Mesenteric fat pad (tissue), 1 donor: ENCODE measurements around the gene DSCAM. TPM values are rescaled to one million over a fixed set of nuclear protein-coding genes. Genes with fewer than 3 reads are reported as not detected.

Source experiments
- DNase-seq: peaks from one replicate; pipeline ENCODE4 v3.0.0-alpha.2; 2020; ENCODE audit warnings: low spot score
- total RNA-seq: library from RNA; stranded (reverse); fragmentation: NEBNext Ultra II Directional; extraction: Animal tissue kit (Norgen Biotek cat#: 25700); gene quantifications from one replicate; pipeline ENCODE4 v1.2.1, GENCODE V29; 2021
- donor health status: DM: yes; HTN: yes; CAD: no.

The DSCAM gene
- total RNA-seq, 1 donor from 2014 or later: not detected

GRCh38 chr21:40021558-40022351 is 825.2 kb downstream of the DSCAM start:
- no peak for DNase-seq

GRCh38 chr21:40020651-40021050 is 826.3 kb downstream of the DSCAM start:
- no peak for DNase-seq

DNA sequence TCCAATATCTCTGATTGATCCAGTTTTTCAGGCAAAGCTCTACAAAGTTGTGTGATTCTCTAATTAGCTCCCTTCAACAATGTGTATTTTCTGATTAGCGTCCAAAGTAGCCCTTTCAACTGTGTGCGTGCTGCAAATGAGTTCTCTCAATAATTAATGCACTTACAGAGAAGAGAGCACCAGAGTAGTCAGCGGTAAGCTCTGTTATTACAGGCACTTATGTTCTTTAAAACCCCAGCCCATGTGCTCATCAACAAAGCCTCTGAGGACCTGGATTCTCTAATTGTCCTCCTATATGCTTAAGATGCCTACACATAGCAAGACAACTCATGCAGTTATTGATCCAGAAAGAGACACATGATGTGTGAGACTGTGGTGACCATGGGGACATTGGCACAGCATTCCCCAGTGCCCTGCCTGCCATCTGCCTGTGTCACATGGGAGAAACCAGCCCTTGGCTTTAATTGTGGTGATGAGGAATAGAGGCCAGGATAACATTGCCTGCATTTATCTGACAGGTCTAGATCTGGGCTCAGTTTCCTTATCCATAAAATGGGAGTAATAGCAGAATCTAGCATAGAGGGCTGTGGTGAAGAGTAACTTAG is 828.0 kb downstream of the DSCAM start:
- no peak for DNase-seq

DNA sequence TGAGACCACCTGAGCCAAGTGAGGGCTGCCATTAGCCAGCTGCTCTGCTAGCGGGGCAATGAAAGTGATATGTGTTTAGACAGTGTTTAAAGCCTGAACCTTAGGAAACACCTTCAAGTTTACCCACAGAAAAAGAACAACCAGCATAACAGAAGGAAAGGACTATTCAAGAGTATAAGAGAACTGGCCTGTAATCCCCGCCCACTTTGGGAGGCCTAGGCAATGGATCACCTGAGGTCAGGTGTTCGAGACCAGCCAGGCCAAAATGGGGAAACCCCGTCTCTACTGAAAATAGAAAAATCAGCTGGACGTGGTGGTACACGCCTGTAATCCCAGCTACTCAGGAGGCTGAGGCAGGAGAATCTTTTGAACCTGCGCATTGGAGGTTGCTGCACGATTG is 830.3 kb downstream of the DSCAM start:
- DNase-seq: no peak

GRCh38 chr21:40016234-40016633 is 830.7 kb downstream of the DSCAM start:
- no peak for DNase-seq

DNA sequence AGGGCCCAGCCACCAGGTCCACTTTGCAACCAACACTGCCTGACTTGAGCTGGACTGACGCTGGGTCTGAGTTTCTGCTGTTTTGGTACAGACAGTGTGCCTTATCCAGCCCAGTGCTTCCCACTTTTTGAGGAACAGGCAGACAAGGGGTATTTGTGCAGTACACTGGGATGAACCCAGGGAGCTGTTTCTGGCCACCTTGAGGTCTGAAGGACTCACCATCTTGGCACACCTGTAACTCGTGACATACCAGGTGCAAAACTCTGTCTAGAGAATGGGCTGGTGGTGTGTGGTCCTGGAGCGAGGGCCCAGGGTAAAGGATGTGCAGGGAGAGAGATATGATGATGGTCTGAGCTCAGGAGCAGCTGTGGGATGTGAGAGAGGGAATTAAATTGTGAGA is 831.1 kb downstream of the DSCAM start:
- no peak for DNase-seq

GRCh38 chr21:40014394-40014793 is 832.6 kb downstream of the DSCAM start:
- no peak for DNase-seq

- no peak for DNase-seq
Measured at GRCh38 chr21:40013001-40013735, 833.8 kb downstream of the DSCAM start.

DNA sequence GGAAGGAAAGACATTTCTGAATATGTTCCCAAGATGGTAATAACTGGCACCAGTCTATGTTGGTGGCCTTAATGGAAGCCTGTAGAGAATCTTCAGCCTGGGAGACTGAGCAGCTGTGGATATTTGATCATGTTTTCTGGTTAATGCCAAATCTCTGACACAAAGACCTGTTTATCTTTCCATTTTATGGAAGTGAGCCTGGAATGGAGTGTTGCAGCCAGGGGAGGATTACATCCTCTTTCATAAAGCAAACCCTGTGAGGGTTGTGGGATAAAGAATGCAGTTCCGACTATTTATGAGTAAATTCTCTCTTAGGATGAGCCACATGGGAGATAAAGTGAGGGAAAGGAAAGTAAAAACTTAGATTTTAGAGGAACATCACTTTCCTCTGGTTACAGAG is 835.6 kb downstream of the DSCAM start:
- no peak for DNase-seq

DNA sequence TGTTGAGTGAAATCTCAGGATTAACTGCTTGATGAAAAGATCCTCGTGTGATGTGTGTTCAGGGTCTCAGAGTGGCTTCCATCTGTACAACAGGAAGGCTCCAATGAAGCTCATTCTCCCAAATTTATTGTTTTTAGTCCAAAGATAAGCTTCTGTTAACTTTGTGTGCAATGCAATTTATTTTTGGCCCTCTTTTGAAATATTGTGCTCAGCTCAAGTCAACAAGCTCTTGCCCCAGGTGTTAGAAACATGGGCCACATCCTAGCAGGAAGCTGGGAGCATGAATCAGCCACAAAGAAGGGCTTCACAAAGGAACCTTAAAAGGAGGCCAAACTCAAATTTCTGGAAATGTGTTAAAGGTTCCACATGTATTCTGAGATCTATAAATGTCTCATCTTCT is 844.0 kb downstream of the DSCAM start:
- DNase-seq: no peak

GRCh38 chr21:39984286-39984991 is 862.5 kb downstream of the DSCAM start:
- no peak for DNase-seq

DNA sequence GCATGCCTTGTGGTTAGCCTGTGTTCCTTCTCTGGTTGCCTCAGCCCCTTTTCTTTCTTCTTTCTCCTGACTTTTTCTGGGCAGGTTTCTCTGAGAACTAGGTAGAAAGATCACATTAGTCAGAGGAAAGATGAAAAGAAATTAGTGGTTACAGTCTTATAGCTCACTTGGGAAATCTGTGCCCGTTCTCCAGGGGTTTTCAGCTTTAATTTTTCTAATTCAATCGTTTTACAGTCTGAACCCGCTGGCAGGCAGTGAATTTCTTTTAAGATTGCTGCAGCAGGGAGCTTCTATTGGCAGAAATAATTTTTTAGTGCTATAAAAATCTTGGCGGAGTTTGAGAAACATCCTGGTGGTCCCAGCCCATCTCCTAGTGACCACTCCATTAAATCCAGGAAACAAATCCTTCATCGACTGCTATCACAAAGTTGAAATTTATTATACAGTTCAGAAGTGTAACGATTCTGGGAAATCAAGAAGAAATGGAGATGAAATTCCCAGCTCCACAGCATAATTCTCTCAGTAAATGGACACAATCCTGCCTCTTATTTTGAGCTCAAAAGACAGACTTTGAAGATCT is 866.6 kb downstream of the DSCAM start:
- no peak for DNase-seq

GRCh38 chr21:39979321-39979720 is 867.6 kb downstream of the DSCAM start:
- no peak for DNase-seq

DNA sequence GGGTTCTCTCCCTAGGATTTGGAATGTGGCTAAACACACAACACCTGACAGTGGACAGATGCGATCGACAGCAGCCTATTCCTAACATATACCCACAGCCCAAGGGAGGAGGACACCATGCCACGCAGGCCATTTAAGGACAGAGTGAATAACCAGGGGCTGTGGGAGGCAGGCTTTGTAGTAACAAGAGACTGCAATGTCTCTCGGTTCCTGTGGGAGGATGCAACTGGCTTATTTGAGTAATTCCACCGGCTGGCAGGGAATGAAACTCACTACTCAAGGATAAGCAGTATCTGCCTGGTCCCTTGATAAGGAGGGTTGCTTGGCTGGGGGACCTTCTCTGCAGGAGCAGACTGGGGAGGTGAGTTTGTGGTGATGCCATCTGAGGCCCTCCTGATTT is 870.2 kb downstream of the DSCAM start:
- no peak for DNase-seq

DNA sequence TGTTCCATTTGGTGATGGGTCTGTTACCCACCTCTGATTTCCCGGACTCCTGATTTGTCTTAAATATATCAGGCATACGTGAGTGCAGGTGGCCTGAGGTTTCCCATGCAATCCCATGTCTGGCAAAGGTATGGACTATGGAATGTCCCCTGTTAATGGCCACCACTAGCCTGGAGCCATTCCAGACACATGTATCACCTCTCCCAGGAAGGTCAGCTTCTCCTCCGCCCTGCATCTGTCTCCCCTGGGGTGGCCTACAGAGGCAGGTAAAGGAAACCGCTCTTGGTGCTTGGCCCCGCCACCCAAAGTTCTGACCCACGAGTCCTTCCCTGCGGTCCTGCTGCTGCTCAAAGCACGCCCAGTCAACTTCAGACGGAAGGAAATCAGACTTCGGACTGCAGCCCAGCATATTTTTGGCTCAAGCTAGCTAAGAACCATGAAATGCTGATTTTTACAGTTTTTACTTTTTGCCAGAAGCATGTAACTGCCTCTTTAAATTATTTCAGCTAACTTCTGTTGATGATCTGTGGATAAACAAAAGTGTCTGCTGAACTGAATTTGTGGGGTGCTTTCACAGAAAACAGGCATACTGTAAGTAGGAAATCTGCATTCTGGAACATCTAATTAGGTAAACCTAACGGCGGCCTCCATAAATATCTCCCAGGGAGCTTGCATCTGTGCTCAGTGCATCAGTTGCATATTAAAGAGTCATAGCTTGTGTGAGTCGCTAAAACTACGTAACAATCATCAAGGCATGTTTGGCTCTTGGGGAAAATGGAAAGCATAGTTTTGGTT is 873.8 kb downstream of the DSCAM start:
- no peak for DNase-seq

- no peak for DNase-seq
Measured at GRCh38 chr21:39972471-39972870, 874.5 kb downstream of the DSCAM start.

DNA sequence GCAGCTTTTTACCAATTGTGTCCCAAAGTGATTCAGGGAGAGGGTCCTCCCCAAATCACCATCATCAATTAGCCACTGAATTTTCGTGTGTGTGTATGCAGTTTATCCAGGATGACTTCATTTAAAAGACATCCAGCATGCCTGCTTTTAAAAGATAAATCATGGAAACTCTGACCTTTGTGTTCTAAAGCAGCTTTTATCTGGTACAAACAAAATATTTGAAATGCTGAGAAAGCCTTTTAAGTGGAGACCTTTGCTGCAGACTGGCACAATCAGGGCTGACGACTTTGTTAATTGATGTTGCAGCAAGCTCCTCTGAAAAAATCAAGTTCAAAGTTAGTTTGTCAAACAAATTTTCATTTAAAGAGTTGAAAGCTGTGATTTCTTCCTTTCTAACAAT is 875.0 kb downstream of the DSCAM start:
- no peak for DNase-seq

- DNase-seq: no peak
Measured at GRCh38 chr21:39969691-39970364, 877.1 kb downstream of the DSCAM start.

- no peak for DNase-seq
Measured at GRCh38 chr21:39968010-39968409, 878.9 kb downstream of the DSCAM start.

DNA sequence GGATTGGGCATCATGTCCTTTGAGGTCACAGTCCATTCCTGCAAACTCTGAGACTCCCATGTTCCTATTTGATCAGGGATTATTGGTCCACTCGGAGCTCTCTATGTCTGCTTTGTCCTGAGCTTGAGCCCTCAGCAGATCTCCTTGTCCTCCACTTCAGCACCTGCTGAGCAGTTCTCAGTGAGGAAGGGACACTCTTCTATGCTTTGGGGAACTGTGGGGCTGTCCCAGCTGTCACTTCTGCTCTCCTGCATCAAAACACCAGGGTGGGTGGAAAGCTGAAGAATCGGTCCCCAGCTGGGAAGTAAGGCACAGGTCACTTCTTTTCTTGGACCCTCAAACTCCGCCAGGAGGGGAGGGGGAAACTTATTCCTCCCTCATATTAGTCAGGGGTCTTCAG is 880.2 kb downstream of the DSCAM start:
- no peak for DNase-seq
